HEK293 (cell line): ENCODE data around the gene FAM9B.

ENCODE experiments used
- CTCF ChIP-seq: fragments of 450-650 bp; formaldehyde crosslinking; IDR thresholded peaks from 2 replicates; pipeline ENCODE4 v1.5.1; 2016; ENCODE audit warnings: missing biosample characterization, missing genetic modification characterization
- GLI4 ChIP-seq: fragments of 450-650 bp; formaldehyde crosslinking; IDR thresholded peaks from 2 replicates; pipeline ENCODE4 v1.5.1; 2016; ENCODE audit warnings: missing biosample characterization, missing genetic modification characterization
- REST ChIP-seq: fragments of 450-650 bp; formaldehyde crosslinking; IDR thresholded peaks from 2 replicates; pipeline ENCODE4 v1.5.1; 2016; ENCODE audit warnings: missing biosample characterization, missing genetic modification characterization
- YY1 ChIP-seq: fragments of 450-650 bp; formaldehyde crosslinking; IDR thresholded peaks from 2 replicates; pipeline ENCODE4 v1.5.1; 2018; ENCODE audit warnings: missing biosample characterization, missing genetic modification characterization
- ZBTB10 ChIP-seq: fragments of 450-650 bp; formaldehyde crosslinking; IDR thresholded peaks from 2 replicates; pipeline ENCODE4 v1.5.1; 2016; ENCODE audit warnings: missing biosample characterization, missing genetic modification characterization
- ZEB2 ChIP-seq: fragments of 450-650 bp; formaldehyde crosslinking; IDR thresholded peaks from 2 replicates; pipeline ENCODE4 v1.5.1; 2016; ENCODE audit warnings: missing biosample characterization, missing genetic modification characterization
- ZNF530 ChIP-seq: fragments of 450-650 bp; formaldehyde crosslinking; IDR thresholded peaks from 2 replicates; pipeline ENCODE4 v1.5.1; 2016; ENCODE audit warnings: low read depth, missing biosample characterization, missing genetic modification characterization
- ZNF776 ChIP-seq: fragments of 450-650 bp; formaldehyde crosslinking; IDR thresholded peaks from 2 replicates; pipeline ENCODE4 v1.5.0; 2017; ENCODE audit warnings: missing biosample characterization, missing genetic modification characterization, borderline replicate concordance
- ZSCAN18 ChIP-seq: fragments of 450-650 bp; formaldehyde crosslinking; IDR thresholded peaks from 2 replicates; pipeline ENCODE4 v1.5.1; 2016; ENCODE audit warnings: missing biosample characterization, missing genetic modification characterization

GRCh38 chrX:9064694-9065093, 30.8 kb upstream of the FAM9B start:
- no peak for TF ChIP-seq REST (tag by site-specific recombination)
- TF ChIP-seq ZBTB10 (tag by site-specific recombination) = no peak
- no peak for TF ChIP-seq CTCF
- no peak for TF ChIP-seq ZSCAN18 (tag by site-specific recombination)
- TF ChIP-seq ZNF530 (tag by site-specific recombination) = no peak
- TF ChIP-seq ZEB2 (tag by site-specific recombination) = no peak
- TF ChIP-seq ZNF776 (tag by site-specific recombination) = no peak
- no peak for TF ChIP-seq GLI4
- no peak for TF ChIP-seq YY1 (tag by site-specific recombination)
